BLaER1 (cell line): ENCODE results near the gene SYCE3.
A peak's percentile ranks its signal among the peaks of the same experiment; 100 is the strongest.

Experiments used
- H3K27ac ChIP-seq: shearing (Covaris generic); formaldehyde crosslinking; 2 replicates; pipeline ENCODE4 v1.8.1; 2022
- H3K27me3 ChIP-seq: shearing (Covaris generic); formaldehyde crosslinking; 2 replicates; pipeline ENCODE4 v1.8.1; 2022
- H3K36me3 ChIP-seq: shearing (Covaris generic); formaldehyde crosslinking; 2 replicates; pipeline ENCODE4 v1.8.1; 2022
- H3K4me1 ChIP-seq: shearing (Covaris generic); formaldehyde crosslinking; 2 replicates; pipeline ENCODE4 v1.8.1; 2022
- H3K4me2 ChIP-seq: shearing (Covaris generic); formaldehyde crosslinking; 2 replicates; pipeline ENCODE4 v1.8.1; 2022
- H3K4me3 ChIP-seq: shearing (Covaris generic); formaldehyde crosslinking; 2 replicates; pipeline ENCODE4 v1.8.1; 2022
- H3K9ac ChIP-seq: shearing (Covaris generic); formaldehyde crosslinking; 2 replicates; pipeline ENCODE4 v1.8.1; 2022
- H3K9me3 ChIP-seq: shearing (Covaris generic); formaldehyde crosslinking; 2 replicates; pipeline ENCODE4 v1.8.1; 2022
- H4K20me1 ChIP-seq: shearing (Covaris generic); formaldehyde crosslinking; 2 replicates; pipeline ENCODE4 v1.8.1; 2022
- Cebpa-rat ChIP-seq: shearing (Covaris generic); IDR thresholded peaks from 2 replicates; pipeline ENCODE4 v1.8.1; 2022

The SYCE3 gene

DNA sequence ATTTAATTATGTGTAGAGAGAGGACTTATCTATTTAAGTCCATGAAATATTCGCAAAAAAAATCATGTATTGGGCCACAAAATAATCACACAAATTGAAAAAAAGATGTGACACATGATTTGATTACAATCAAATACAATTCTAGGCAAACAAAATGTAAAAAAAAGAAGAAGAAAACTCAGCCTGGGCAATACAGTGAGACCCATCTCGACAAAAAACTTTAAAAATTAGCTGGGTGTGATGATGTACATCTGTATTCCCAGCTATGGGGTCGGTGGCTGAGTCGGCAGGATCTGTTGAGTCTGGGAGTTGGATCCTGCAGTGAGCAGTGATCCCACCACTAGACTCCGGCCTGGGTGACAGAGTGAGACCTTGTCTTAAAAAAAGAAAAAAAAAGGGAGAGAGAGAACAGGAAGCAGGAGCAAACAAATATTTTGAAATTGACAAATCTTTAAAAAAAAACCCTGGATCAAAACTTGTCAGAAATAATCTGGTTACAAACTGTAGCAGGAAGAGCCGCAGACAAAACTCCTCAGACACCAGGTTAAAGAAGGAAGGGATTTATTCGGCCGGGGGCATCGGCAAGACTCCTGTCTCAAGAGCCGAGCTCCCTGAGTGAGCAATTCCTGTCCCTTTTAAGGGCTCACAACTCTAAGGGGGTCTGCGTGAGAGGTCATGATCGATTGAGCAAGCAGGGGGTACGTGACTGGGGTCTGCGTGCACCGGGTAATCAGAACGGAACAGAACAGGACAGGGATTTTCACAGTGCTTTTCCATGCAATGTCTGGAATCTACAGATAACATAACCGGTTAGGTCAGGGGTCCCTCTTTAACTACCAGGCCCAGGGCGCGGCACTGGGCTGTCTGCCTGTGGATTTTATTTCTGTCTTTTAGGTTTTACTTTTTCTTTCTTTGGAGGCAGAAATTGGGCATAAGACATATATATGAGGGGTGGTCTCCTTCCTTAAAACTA, 29.6 kb downstream of the SYCE3 start:
- peaks cover 63% of the 10 kb centered on the region for H3K27me3 ChIP-seq

DNA sequence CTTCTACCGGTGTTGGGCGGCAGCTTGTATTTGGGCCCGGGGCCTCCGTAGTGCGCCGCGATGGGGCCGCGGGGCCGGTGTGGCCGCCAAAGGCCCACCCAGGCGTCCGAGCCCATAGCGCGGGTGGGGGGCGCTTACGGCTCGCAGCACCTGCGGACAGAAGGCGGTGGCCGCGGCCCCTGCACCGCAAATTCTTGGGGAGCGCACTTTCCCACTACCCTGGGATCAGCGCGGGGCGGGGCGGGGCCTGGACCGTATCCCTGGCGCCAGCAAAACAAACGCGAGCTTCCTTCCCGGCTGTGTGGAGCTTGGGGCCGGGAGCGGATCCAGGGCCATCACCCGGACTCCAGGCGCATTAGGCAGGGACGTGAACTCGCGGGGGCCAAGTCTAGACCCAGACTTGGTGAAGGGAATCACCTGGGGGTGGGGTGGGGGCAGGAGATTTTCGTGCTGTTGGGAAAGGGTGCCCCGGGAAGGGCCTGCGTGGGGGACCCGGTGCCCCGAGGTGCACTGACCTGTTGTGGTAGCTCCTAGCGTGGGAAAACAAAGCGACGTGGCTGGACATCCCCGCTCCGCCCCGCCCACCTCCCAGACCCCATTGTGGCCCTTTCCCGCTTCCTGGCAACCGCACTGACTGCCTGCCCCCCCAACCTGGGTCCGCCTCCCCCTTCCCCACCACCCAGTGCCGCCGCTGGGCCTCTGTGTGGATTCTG, 30.6 kb downstream of the SYCE3 start:
- H3K36me3 ChIP-seq = no peaks in the 10 kb centered on the region
- H3K9me3 ChIP-seq = peaks cover 18% of the 10 kb centered on the region
- no peak overlapping the region for H3K4me2 ChIP-seq
- no peak overlapping the region for H3K27ac ChIP-seq
- H3K4me3 ChIP-seq = 0 out of 2 replicates have a peak overlapping the region, but pooled peaks have one; percentile 63
- no peak overlapping the region for H3K9ac ChIP-seq
- no peak for TF ChIP-seq Cebpa-rat
- H4K20me1 ChIP-seq = peaks cover 39% of the 10 kb centered on the region
- H3K27me3 ChIP-seq = peaks cover 67% of the 10 kb centered on the region
- H3K4me1 ChIP-seq = peaks cover 37% of the 10 kb centered on the region

More for the DNA sequence above, 29.6 kb downstream of the SYCE3 start:
- Histone ChIP-seq H3K4me1 (peaks cover 29% of the 10 kb centered on the region), H4K20me1 (peaks cover 39% of the 10 kb centered on the region), H3K9me3 (peaks cover 18% of the 10 kb centered on the region), H3K36me3 (no peaks in the 10 kb centered on the region), H3K4me2 (no peak overlapping the region), H3K9ac (no peak overlapping the region), H3K27ac (no peak overlapping the region), H3K4me3 (no peak overlapping the region)
- TF ChIP-seq Cebpa-rat = no peak

DNA sequence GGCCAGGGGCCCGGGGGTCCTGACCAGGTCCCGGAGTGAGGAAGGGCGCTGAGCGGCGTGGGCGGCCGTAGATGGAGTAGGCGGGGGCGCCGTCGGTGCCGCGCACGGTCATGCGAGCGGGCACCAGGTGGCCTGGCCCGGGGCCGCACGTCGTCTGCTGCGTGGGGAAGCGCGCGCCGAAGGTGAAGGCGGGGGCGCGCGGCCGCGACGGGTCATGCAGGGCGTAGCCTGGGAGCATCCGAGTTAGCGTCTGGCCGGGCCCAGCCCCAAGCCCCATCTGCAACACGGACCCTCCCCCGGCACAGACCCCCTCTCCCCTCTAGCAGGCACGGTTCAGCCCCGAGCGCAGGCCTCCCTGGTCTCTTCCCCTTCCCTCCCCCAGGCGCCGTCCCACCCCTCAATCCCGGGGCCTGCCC, 31.2 kb downstream of the SYCE3 start:
- peaks cover 42% of the 10 kb centered on the region for H3K4me1 ChIP-seq
- no peak overlapping the region for H3K27ac ChIP-seq
- peaks cover 67% of the 10 kb centered on the region for H3K27me3 ChIP-seq
- H3K36me3 ChIP-seq = no peaks in the 10 kb centered on the region
- peaks cover 39% of the 10 kb centered on the region for H4K20me1 ChIP-seq
- TF ChIP-seq Cebpa-rat = no peak
- H3K4me2 ChIP-seq = peak overlapping the region; percentile 73
- peaks cover 18% of the 10 kb centered on the region for H3K9me3 ChIP-seq
- no peak overlapping the region for H3K9ac ChIP-seq
- H3K4me3 ChIP-seq = peak overlapping the region; percentile 63

DNA sequence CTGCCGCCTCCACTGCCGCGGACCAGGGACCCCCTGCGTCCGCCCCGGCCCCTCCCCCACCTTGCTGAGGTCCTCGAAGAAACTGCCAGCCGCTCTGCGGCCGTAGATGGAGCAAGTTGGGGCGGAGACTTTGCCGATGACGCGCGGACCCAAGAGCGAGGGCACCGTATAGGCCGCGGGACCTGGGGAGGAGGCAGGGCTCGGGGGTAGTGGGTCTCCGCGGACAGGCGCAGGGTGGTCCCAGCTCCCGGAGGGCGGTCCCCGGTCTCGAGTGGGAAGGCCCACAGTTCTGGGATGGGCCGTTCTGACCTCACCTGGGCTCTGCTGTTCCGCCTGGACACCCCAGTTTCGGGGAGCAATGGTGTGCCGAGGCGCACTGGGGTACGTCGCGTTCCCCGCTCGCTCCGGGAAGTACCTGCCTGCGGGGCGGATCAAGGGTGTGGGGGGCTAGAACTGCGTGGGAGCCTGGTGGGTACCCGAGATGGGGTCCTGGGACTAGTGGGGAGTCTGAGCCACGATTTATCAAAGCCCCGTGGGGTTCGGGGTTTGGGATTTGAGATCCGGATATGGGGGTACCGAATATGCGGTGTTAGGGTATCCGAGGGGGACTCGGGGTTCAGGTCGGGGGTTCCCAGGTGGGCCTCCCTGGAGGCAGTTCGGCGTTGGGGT, 31.7 kb downstream of the SYCE3 start:
- Histone ChIP-seq H4K20me1 (peaks cover 39% of the 10 kb centered on the region), H3K36me3 (no peaks in the 10 kb centered on the region), H3K9me3 (peaks cover 18% of the 10 kb centered on the region), H3K27me3 (peaks cover 67% of the 10 kb centered on the region), H3K4me2 (peak overlapping the region; percentile 73), H3K4me3 (peak overlapping the region; percentile 63), H3K4me1 (peaks cover 44% of the 10 kb centered on the region), H3K27ac (no peak overlapping the region), H3K9ac (peak overlapping the region; percentile 10; the same call in 1 of the 2 replicates)
- no peak for TF ChIP-seq Cebpa-rat

DNA sequence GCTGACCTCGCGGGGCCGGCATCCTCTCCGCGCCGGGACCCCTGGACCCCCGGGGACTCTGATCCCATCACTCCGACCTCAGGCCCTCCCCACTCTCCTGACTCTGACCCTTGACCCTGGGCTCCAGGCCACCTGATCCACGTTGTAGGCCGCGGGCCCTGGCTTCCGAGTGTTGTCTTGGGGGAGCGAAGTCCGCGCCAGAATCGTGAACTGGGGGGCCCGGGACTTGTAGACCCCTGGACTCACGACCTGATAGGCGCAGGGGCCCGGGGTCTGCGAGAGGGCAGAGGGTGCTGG, 32.2 kb downstream of the SYCE3 start:
- Histone ChIP-seq H3K9me3 (peaks cover 18% of the 10 kb centered on the region), H3K4me2 (peak overlapping the region; percentile 73), H3K36me3 (no peaks in the 10 kb centered on the region), H3K4me3 (peak overlapping the region; percentile 63), H3K27me3 (peaks cover 67% of the 10 kb centered on the region), H3K27ac (no peak overlapping the region), H4K20me1 (peaks cover 39% of the 10 kb centered on the region), H3K9ac (no peak overlapping the region), H3K4me1 (peaks cover 44% of the 10 kb centered on the region)
- no peak for TF ChIP-seq Cebpa-rat

DNA sequence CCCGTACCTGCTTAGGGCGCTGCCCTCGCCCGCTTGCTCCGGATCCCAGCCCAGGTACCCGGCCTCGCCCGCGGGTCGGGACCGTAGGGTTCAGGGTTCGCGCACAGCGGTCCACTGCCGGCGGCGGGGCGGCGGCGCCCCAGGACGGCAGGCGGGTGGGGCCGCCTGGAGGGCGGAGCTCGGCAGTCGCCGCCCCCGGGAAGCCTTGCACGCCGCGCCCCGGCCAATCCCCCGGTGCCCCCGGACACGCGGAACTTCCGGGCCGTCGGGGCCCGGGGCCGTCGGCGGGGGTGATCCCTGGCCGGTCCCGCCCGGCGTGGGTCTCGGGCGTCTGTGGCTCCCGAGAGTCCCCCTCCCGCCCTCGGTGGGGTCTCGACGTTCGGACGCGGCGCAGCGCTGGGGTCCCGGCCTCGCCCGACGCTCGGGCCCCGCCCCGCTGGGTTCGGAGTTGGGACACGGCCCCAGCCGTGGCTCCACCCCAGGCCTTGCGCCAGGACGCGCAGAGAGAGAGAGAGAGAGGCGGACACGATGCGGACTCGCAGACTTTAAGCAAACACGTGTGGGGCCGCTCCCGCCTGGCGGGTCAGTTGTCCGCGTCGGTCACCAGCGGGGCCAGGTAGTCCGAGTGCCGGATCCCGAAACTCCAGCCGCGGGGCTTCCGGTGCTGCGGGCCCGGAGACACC, 32.7 kb downstream of the SYCE3 start, which contains the start of gene TYMP:
TSS of gene TYMP (minus strand) at position 116 of the 683 bp plus-strand sequence. CDS start 303 bp downstream, outside the sequence.
- Histone ChIP-seq H3K27me3 (peaks cover 67% of the 10 kb centered on the region), H3K4me2 (peak within 1 kb of the TSS; percentile 73), H3K27ac (no peak within 1 kb of the TSS), H3K36me3 (no peaks in the 10 kb centered on the region), H3K4me1 (peaks cover 44% of the 10 kb centered on the region), H3K4me3 (peak within 1 kb of the TSS; percentile 63), H3K9me3 (peaks cover 18% of the 10 kb centered on the region), H3K9ac (0 out of 2 replicates have a peak within 1 kb of the TSS, but pooled peaks have one; percentile 10), H4K20me1 (peaks cover 39% of the 10 kb centered on the region)
- TF ChIP-seq Cebpa-rat = no peak

DNA sequence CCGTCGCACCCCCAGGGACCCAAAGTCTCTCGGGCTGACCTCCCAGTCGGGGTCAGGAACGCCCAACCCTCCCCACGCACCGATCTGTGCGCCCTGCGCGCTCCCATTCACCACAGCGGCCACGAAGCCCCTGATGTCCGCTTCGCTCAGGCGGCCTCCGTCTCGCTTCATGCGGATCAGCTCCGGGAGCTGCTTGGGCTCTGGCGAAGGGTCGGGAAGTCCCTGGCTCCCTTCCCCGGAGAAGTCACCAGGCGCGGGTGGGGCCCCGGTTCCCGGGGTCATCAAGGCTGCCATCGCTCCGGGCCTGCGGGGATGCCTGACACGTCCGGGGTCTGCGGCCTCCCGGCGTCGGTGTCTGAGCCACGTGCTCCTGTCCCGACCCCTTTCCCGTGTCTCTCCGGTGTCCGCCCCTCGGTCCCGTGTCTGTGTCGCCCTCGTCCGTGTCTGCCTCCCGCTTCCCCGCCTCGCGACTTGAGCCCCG, 33.3 kb downstream of the SYCE3 start:
- H3K36me3 ChIP-seq = no peaks in the 10 kb centered on the region
- no peak overlapping the region for H3K9ac ChIP-seq
- H3K4me3 ChIP-seq = peak overlapping the region; percentile 63
- no peak for TF ChIP-seq Cebpa-rat
- no peak overlapping the region for H3K27ac ChIP-seq
- peaks cover 49% of the 10 kb centered on the region for H3K4me1 ChIP-seq
- H3K9me3 ChIP-seq = peaks cover 18% of the 10 kb centered on the region
- peak overlapping the region; percentile 73 for H3K4me2 ChIP-seq
- H4K20me1 ChIP-seq = peaks cover 43% of the 10 kb centered on the region
- peaks cover 67% of the 10 kb centered on the region for H3K27me3 ChIP-seq

DNA sequence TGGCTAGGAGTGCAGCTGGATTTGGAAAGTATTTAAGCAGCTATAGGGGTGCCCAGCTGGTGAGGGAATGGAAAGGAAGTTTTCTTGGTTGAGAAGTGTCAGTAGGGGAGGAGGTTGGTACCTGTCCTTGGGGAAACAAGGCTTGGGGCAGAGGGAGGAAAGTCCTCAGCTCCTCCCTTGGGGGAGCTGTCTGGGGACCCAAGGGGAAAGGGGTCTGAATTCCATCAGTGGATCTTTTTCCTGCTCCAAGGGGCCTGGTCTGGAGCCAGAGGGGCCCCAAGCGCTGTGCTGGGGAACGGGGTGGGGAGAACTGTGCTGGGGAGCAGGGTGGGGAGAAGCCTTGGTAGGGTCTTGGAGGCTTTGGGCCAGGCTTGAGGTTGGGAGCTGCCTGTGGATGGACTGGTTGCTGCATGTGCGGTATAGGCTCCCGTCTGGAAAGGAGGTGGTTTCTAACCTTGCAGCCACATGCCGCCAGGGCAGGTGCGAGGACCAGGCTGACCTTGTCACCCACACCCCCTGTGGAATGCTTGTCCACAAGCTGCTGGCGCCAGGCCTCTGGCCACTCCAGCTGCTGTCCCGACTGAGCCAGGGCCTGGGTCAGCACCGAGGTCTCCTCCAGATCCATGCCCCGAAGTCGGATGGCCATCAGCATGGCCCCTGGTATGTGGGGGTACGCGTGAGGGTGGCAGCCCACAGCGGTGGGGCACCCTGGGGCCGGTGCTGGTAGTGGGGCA, 33.9 kb downstream of the SYCE3 start:
- Histone ChIP-seq H3K9me3 (peaks cover 18% of the 10 kb centered on the region), H4K20me1 (peaks cover 50% of the 10 kb centered on the region), H3K36me3 (peaks cover 4% of the 10 kb centered on the region), H3K4me2 (peak overlapping the region; percentile 28), H3K4me1 (peaks cover 55% of the 10 kb centered on the region), H3K27me3 (peaks cover 61% of the 10 kb centered on the region), H3K4me3 (no peak overlapping the region), H3K9ac (no peak overlapping the region), H3K27ac (no peak overlapping the region)
- no peak for TF ChIP-seq Cebpa-rat
